Lower leg skin (tissue), 4 donors: Measurements from ENCODE around the gene ABCG1. TPM values are rescaled to one million over a fixed set of nuclear protein-coding genes. Genes with fewer than 3 reads are reported as not detected.
A peak's percentile ranks its signal among the peaks of the same experiment; 100 is the strongest.

Source experiments
- DNase-seq, 2 donors: peaks; one replicate each; pipeline ENCODE4 v3.0.0-alpha.2; 2019; ENCODE audit warnings: low spot score in 2 of 2
- H3K4me3 ChIP-seq: fragments of 200-600 bp; sonication (generic); 2 replicates; pipeline ENCODE4 v1.5.1; 2017; ENCODE audit warnings: mild to moderate bottlenecking, low read depth; ENCODE audit not compliant: poor library complexity, severe bottlenecking
- CTCF ChIP-seq, 3 donors: fragments of 450-650 bp; IDR thresholded peaks; one replicate each; pipeline ENCODE4 v1.5.1; 2016; ENCODE audit warnings: antibody characterized with exemption in 3 of 3, mild to moderate bottlenecking in 3 of 3, moderate library complexity in 2 of 3
- POLR2A ChIP-seq, 2 donors: fragments of 450-650 bp; IDR thresholded peaks; one replicate each; pipeline ENCODE4 v1.6.1; 2016 to 2017; ENCODE audit warnings: antibody characterized with exemption in 2 of 2, mild to moderate bottlenecking in 1 of 2, moderate library complexity in 1 of 2
- WGBS, 2 donors: methylation state at CpG; one replicate each; pipeline ENCODE4 v1.1.5; 2018; 5-methylcytosine and 5-hydroxymethylcytosine counted together
- intact Hi-C: fragments of 100-400 bp; cut with DNase I; formaldehyde crosslinking; loops from one replicate; pipeline ENCODE4 v1.15.0; 2023; ENCODE audit warnings: low total_unique reads
- total RNA-seq, 4 donors: library from RNA; depleted of rRNA; stranded (reverse); fragments of >200 nt; gene quantifications; one replicate each; pipeline ENCODE4 v1.1.0, GENCODE V29; 2016

The ABCG1 gene
- total RNA-seq, 4 donors from 2014 or later = 49.4 to 80.2 (median 52.7) TPM

- DNase-seq = no peak
- 77 to 82% methylated on average over 12 to 20 of the region's 20 CpGs for WGBS, 2 donors
- intact Hi-C loops = no loop called here
- no peak for TF ChIP-seq POLR2A (IDR thresholded peaks at IDR 0.05)
- no peak for TF ChIP-seq CTCF (IDR thresholded peaks at IDR 0.05)
- H3K4me3 ChIP-seq = no peak overlapping the region
Observed at GRCh38 chr21:42301371-42302075, 82.6 kb downstream of the ABCG1 start.

- WGBS, 2 donors = 55 to 60% methylated on average over 12 of the region's 12 CpGs
- H3K4me3 ChIP-seq = no peak overlapping the region
- no peak for DNase-seq
- TF ChIP-seq POLR2A (IDR thresholded peaks at IDR 0.05) = no peak
- no peak for TF ChIP-seq CTCF (IDR thresholded peaks at IDR 0.05)
- intact Hi-C loops = no loop called here
Observed at GRCh38 chr21:42302076-42302650, 83.2 kb downstream of the ABCG1 start.

DNA sequence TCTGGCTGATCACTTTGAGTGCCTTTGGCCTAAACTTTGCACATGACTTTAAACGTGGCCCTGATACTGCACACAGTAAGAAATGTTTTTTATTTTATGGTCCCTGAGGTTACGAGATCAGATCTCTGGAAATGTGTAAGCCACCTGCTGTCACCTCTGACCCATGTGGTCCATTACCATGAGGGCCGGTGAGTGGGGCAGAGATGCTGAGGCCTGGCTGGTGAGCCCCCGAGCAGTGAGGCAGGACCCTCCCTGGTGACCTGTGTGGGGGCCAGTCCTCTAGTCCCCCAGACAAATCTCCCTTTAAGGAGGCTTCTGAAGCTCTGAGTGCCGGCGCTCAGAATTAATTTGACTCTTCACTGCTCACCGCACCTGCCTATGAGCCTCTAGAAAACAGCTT lies 83.9 kb downstream of the ABCG1 start:
- intact Hi-C loops = no loop called here
- no peak for TF ChIP-seq POLR2A (IDR thresholded peaks at IDR 0.05)
- no peak for TF ChIP-seq CTCF (IDR thresholded peaks at IDR 0.05)
- no peak for DNase-seq
- H3K4me3 ChIP-seq = no peak overlapping the region
- 75 to 78% methylated on average over 7 of the region's 7 CpGs for WGBS, 2 donors

DNA sequence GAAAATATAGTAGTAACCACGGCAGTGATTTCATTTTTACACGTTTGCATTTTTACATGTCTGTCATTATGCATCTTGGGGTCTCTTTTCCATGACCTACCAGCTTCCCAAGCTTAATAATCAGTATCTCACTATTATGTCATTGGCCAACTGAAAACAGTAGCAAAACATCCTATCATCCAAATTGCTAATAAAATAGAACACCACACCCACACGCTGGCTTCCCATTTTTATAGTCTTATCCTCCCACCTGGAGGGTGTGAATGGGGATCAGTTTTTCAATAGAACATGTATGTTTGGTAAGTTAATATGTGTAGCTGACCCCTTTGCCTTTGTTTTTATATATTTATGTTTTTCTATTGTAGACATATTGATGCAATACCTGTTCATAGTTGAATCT lies 84.5 kb downstream of the ABCG1 start:
- intact Hi-C loops = no loop called here
- no peak overlapping the region for H3K4me3 ChIP-seq
- 63 to 76% methylated on average over 3 of the region's 3 CpGs for WGBS, 2 donors
- no peak for TF ChIP-seq POLR2A (IDR thresholded peaks at IDR 0.05)
- TF ChIP-seq CTCF (IDR thresholded peaks at IDR 0.05) = no peak
- DNase-seq = no peak

- no peak overlapping the region for H3K4me3 ChIP-seq
- TF ChIP-seq POLR2A (IDR thresholded peaks at IDR 0.05) = no peak
- TF ChIP-seq CTCF (IDR thresholded peaks at IDR 0.05) = no peak
- intact Hi-C loops = no loop called here
- DNase-seq = peak in 1 of 2 donors; percentile 66
- 82 to 84% methylated on average over 22 of the region's 22 CpGs for WGBS, 2 donors
Observed at GRCh38 chr21:42304556-42305454, 85.9 kb downstream of the ABCG1 start.
